CD14-positive monocyte (primary cell): ENCODE results near the gene TMEM225B. TPM values are rescaled to one million over a fixed set of nuclear protein-coding genes. Genes with fewer than 3 reads are reported as not detected.

Source experiments
- DNase-seq, 3 donors: peaks; one replicate each; pipeline ENCODE4 v3.0.0-alpha.2; 2011 to 2022
- H2AFZ ChIP-seq: 2 replicates; pipeline ENCODE4 v1.6.0; 2012; ENCODE audit warnings: mild to moderate bottlenecking, low read depth, low read length, inconsistent platforms; ENCODE audit not compliant: insufficient read depth, poor library complexity, severe bottlenecking
- H3K27ac ChIP-seq, 2 donors: 1 replicate in 1 of 2; 2 replicates in 1 of 2; pipeline ENCODE4 v1.5.1; 2012 to 2013; ENCODE audit warnings: low read length in 2 of 2, control low read depth in 1 of 2, inconsistent platforms in 1 of 2, low read depth in 1 of 2, mild to moderate bottlenecking in 1 of 2
- H3K27me3 ChIP-seq, 2 donors: one replicate each; pipeline versions ENCODE4 v1.6.0 to v1.6.1; 2011 to 2013; ENCODE audit warnings: low read length in 2 of 2; ENCODE audit not compliant: control insufficient read depth in 2 of 2, insufficient read depth in 2 of 2
- H3K36me3 ChIP-seq, 2 donors: replicated peaks in 1 of 2; 1 replicate in 1 of 2; 2 replicates in 1 of 2; pipeline versions ENCODE4 v1.5.1 to v1.6.1; 2012 to 2013; ENCODE audit warnings: low read length in 2 of 2, control low read depth in 1 of 2, inconsistent platforms in 1 of 2, mild to moderate bottlenecking in 1 of 2; ENCODE audit not compliant: insufficient read depth in 2 of 2, control insufficient read depth in 1 of 2
- H3K4me1 ChIP-seq, 2 donors: 1 replicate in 1 of 2; 2 replicates in 1 of 2; pipeline versions ENCODE4 v1.5.1 to v1.6.1; 2012 to 2013; ENCODE audit warnings: low read length in 2 of 2, control low read depth in 1 of 2, inconsistent platforms in 1 of 2, mild to moderate bottlenecking in 1 of 2, moderate library complexity in 1 of 2; ENCODE audit not compliant: insufficient read depth in 2 of 2, control insufficient read depth in 1 of 2
- H3K4me2 ChIP-seq: replicated peaks from 2 replicates; pipeline ENCODE3; 2012; ENCODE audit warnings: low read length, moderate library complexity, mild to moderate bottlenecking; ENCODE audit not compliant: poor library complexity, severe bottlenecking; ENCODE audit errors: extremely low read depth
- H3K4me3 ChIP-seq, 3 experiments: fragments of 200-600 bp in 1 of 3; sonication (generic) in 1 of 3; replicated peaks in 1 of 3; 1 replicate in 2 of 3; 2 replicates in 1 of 3; pipeline ENCODE4 v1.5.1; 2011 to 2013; ENCODE audit warnings: low read length in 3 of 3, mild to moderate bottlenecking in 3 of 3, control low read depth in 2 of 3, low read depth in 2 of 3, inconsistent platforms in 1 of 3, moderate library complexity in 1 of 3
- H3K79me2 ChIP-seq: 2 replicates; pipeline ENCODE4 v1.6.0; 2012; ENCODE audit warnings: mild to moderate bottlenecking, control low read depth, inconsistent platforms, low read length, moderate library complexity; ENCODE audit not compliant: insufficient read depth
- H3K9ac ChIP-seq: 2 replicates; pipeline ENCODE4 v1.6.0; 2017; ENCODE audit warnings: low read length, mild to moderate bottlenecking; ENCODE audit not compliant: insufficient read depth, poor library complexity, severe bottlenecking
- H3K9me3 ChIP-seq, 2 donors: replicated peaks in 1 of 2; 1 replicate in 1 of 2; 2 replicates in 1 of 2; pipeline versions ENCODE4 v1.5.1 to v1.6.1; 2012 to 2013; ENCODE audit warnings: low read length in 2 of 2, control low read depth in 1 of 2; ENCODE audit not compliant: control insufficient read depth in 1 of 2, insufficient read depth in 1 of 2
- H4K20me1 ChIP-seq: 2 replicates; pipeline ENCODE4 v1.6.0; 2012; ENCODE audit warnings: mild to moderate bottlenecking, low read length, control low read depth, moderate library complexity; ENCODE audit not compliant: insufficient read depth
- H3K27ac Mint-ChIP-seq, 7 donors: one replicate each; pipeline ENCODE4 v1.8.0; 2020; ENCODE audit warnings: mild to moderate bottlenecking in 7 of 7, mixed read lengths in 7 of 7, moderate library complexity in 6 of 7, inconsistent platforms in 2 of 7
- H3K27me3 Mint-ChIP-seq, 3 donors: one replicate each; pipeline ENCODE4 v1.8.0; 2021 to 2022; ENCODE audit warnings: low read depth in 3 of 3, mild to moderate bottlenecking in 3 of 3, mixed read lengths in 3 of 3, moderate library complexity in 3 of 3, inconsistent platforms in 1 of 3
- H3K36me3 Mint-ChIP-seq, 2 donors: one replicate each; pipeline ENCODE4 v1.8.0; 2020; ENCODE audit warnings: mixed read lengths in 2 of 2, inconsistent platforms in 1 of 2, mild to moderate bottlenecking in 1 of 2
- H3K4me1 Mint-ChIP-seq: one replicate; pipeline ENCODE4 v1.8.0; 2020; ENCODE audit warnings: mild to moderate bottlenecking, mixed read lengths
- H3K4me3 Mint-ChIP-seq, 2 donors: one replicate each; pipeline ENCODE4 v1.8.0; 2020; ENCODE audit warnings: mild to moderate bottlenecking in 2 of 2, mixed read lengths in 2 of 2, moderate library complexity in 1 of 2
- H3K9me3 Mint-ChIP-seq, 7 donors: one replicate each; pipeline ENCODE4 v1.8.0; 2020 to 2022; ENCODE audit warnings: mixed read lengths in 7 of 7, mild to moderate bottlenecking in 6 of 7, moderate library complexity in 6 of 7, inconsistent platforms in 2 of 7
- WGBS: methylation state at CpG from one replicate; pipeline ENCODE4 v1.1.5; 2013; ENCODE audit warnings: missing lambda C conversion rate; ENCODE audit not compliant: insufficient coverage; 5-methylcytosine and 5-hydroxymethylcytosine counted together
- intact Hi-C, 2 donors: fragments of 100-400 bp; cut with micrococcal nuclease; formaldehyde crosslinking; loops; one replicate each; pipeline versions ENCODE4 v1.15.0 to v1.15.1; 2023
- polyA plus RNA-seq, 3 donors: library from polyadenylated mRNA; depleted of rRNA in 1 of 3; unstranded in 2 of 3; stranded (reverse) in 1 of 3; fragments of 300-500 nt in 2 of 3; fragments of >200 nt in 1 of 3; fragmentation: Illumina TruSeq in 2 of 3; gene quantifications; 1 replicate in 2 of 3; 2 replicates in 1 of 3; pipeline ENCODE4 v1.2.3, GENCODE V29; 2012 to 2021
- TF ChIP-seq, protein P1 (sequence below): fragments of 200-600 bp; IDR thresholded peaks from one replicate; pipeline ENCODE4 v1.8.0; 2022; ENCODE audit warnings: antibody characterized with exemption, mild to moderate bottlenecking

TMEM225B gene
- polyA plus RNA-seq, 3 donors = 0.20 to 0.23 TPM; not detected in 1

DNA sequence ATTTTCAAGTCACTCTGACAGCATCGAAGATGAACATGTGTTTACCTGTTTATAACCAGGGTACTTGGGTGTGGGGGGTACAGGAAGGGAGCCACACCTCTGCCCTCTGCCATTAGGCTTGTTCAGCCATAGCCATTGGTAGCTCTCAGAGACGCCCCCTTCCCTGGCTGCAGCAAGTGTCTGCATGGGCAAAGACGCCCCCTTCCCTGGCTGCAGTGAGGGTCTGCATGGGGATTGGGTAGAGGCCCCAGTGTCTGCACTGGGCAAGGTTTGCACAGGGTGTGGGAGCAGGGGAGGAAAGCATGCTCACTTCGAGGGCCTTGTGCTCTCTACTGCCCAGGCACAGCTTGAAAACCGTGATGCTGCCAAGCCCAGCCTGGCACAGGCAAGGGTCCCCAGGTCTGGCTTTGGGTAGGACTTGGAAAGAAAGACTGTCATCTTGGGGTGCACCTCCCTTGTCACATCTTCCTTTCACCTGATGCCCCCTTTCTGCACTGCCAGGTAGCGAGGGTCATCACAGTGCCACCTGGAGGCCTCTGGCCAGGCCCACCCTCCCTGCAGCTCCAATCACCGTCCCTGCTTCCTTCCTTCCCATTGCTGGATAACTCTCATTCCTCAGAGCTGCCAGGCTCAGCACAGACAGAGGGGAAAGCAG lies 3.7 kb downstream of the TMEM225B start:
- TF ChIP-seq, protein P1, sequence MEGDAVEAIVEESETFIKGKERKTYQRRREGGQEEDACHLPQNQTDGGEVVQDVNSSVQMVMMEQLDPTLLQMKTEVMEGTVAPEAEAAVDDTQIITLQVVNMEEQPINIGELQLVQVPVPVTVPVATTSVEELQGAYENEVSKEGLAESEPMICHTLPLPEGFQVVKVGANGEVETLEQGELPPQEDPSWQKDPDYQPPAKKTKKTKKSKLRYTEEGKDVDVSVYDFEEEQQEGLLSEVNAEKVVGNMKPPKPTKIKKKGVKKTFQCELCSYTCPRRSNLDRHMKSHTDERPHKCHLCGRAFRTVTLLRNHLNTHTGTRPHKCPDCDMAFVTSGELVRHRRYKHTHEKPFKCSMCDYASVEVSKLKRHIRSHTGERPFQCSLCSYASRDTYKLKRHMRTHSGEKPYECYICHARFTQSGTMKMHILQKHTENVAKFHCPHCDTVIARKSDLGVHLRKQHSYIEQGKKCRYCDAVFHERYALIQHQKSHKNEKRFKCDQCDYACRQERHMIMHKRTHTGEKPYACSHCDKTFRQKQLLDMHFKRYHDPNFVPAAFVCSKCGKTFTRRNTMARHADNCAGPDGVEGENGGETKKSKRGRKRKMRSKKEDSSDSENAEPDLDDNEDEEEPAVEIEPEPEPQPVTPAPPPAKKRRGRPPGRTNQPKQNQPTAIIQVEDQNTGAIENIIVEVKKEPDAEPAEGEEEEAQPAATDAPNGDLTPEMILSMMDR = no peak
- H3K27ac Mint-ChIP-seq = no peak overlapping the region

DNA sequence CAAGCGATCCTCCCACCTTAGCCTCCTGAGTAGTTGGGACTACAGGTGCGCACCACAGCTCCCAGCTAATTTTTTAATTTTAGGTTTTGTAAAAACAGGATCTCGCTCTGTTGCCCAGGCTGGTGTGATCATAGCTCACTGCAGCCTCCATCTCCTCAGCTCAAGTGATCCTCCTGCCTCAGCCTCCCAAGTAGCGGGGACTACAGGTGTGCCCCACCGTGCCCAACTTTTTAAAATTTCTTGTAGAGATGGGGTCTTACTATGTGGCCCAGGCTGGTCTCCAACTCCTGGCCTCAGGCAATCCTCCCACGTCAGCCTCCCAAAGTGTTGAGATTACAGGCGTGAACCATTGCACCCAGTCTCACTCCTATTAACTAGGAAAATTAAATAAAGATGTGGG lies 7.5 kb downstream of the TMEM225B start:
- no peak overlapping the region for H3K9ac ChIP-seq
- TF ChIP-seq, protein P1 = no peak
- no peak for DNase-seq
- no peak overlapping the region for H2AFZ ChIP-seq
- H3K27me3 Mint-ChIP-seq = peaks cover 2 to 15% (median 10%) of the 10 kb centered on the region in 3 donors
- H3K4me1 ChIP-seq = no peaks in the 10 kb centered on the region
- no peak overlapping the region for H3K27ac ChIP-seq
- peaks cover 3% of the 10 kb centered on the region for H3K4me1 Mint-ChIP-seq
- no peak overlapping the region for H3K4me3 ChIP-seq
- no peaks in the 10 kb centered on the region for H3K9me3 Mint-ChIP-seq
- H3K9me3 ChIP-seq = no peaks in the 10 kb centered on the region
- WGBS = no CpG with 5 or more reads among the region's 7 CpGs
- H3K27me3 ChIP-seq = no peaks in the 10 kb centered on the region
- no peaks in the 10 kb centered on the region for H3K79me2 ChIP-seq
- no peaks in the 10 kb centered on the region for H3K36me3 ChIP-seq
- H3K4me2 ChIP-seq = no peak overlapping the region
- H3K27ac Mint-ChIP-seq = no peak overlapping the region
- H3K4me3 Mint-ChIP-seq = no peak overlapping the region
- intact Hi-C loops = no loop called here
- H4K20me1 ChIP-seq = no peaks in the 10 kb centered on the region
- no peaks in the 10 kb centered on the region for H3K36me3 Mint-ChIP-seq

More for the DNA sequence above, 3.7 kb downstream of the TMEM225B start:
- Histone ChIP-seq H3K27ac (no peak overlapping the region), H4K20me1 (no peaks in the 10 kb centered on the region), H3K4me1 (no peaks in the 10 kb centered on the region), H3K27me3 (no peaks in the 10 kb centered on the region), H3K79me2 (no peaks in the 10 kb centered on the region), H3K4me2 (no peak overlapping the region), H3K9ac (no peak overlapping the region), H2AFZ (no peak overlapping the region), H3K9me3 (no peaks in the 10 kb centered on the region), H3K36me3 (no peaks in the 10 kb centered on the region), H3K4me3 (no peak overlapping the region)
- Mint-ChIP-seq H3K9me3 (peaks cover 0 to 3% (median 0%) of the 10 kb centered on the region in 7 donors), H3K27me3 (peaks cover 2 to 4% (median 3%) of the 10 kb centered on the region in 3 donors), H3K4me1 (peaks cover 3% of the 10 kb centered on the region), H3K4me3 (no peak overlapping the region), H3K36me3 (no peaks in the 10 kb centered on the region)
- 84% methylated on average over 7 of the region's 7 CpGs for WGBS
- intact Hi-C loops = no loop called here
- DNase-seq = no peak
